ENCODE results near the gene VMO1.

- no peak for TF ChIP-seq GATA3 (IDR thresholded peaks at IDR 0.05; ENCODE audit: low read depth, low read length)
- no peak for TF ChIP-seq GATA2 (IDR thresholded peaks at IDR 0.05; ENCODE audit: low read depth, low read length)
These were observed 43.5 kb downstream of the VMO1 start for GRCh38 chr17:4742629-4743028.
